Right lobe of liver (tissue), 4 donors: Measurements from ENCODE around the gene TRIM71.

Source experiments
- POLR2A ChIP-seq: fragments of 450-650 bp; IDR thresholded peaks from one replicate; pipeline ENCODE4 v1.6.1; 2017; ENCODE audit warnings: antibody characterized with exemption, mild to moderate bottlenecking
- TF ChIP-seq, protein P1 (sequence below), 4 donors: fragments of 200-600 bp in 3 of 4; fragments of 450-650 bp in 1 of 4; IDR thresholded peaks; one replicate each; pipeline versions ENCODE4 v1.5.1 to v1.8.0; 2016 to 2022; ENCODE audit warnings: antibody characterized with exemption in 4 of 4, mild to moderate bottlenecking in 2 of 4
- donor health status: DM: no; HTN: no; CAD: no.
- donor health status: DM: no; HTN: no; CAD: no.
- donor health status: DM: no; HTN: yes; CAD: no.

DNA sequence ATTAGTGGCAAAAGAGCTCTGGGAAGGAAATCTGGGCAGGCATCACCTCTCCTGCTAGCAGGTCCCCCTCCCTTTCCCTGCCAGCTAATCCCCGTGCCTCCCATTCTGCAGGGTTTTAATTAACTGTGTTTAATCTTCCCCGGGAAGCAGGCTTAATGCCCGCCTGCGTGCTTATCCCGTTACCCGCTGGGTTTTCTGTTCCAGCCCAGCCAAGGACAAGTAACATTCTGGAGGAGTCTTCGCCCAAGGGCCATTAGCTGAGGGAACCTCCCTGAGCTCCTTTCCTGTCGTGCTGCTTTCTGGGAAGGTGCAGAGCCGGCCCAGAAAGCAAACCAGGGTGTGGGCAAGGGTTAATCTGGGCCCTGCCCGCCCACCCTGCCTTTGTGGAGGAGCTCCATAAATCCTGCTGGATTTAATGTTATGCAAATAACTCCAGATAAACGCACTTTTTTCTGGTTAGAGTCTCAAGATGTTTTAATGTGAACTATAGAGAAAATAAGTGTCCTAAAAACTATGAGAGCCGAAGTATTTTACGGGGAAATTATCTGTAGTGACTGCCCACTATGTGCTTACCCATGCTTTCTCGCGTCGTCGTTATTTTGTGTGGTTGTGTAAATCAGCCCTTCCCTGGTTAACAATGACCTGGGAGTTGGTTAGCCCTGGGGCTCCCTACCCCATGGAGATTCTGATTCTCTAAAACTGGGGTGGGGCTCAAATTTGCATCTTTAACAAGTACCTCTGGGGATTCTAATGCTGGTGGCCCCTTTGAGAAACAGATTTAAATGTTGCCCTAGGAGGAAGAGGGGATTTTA, 25.9 kb downstream of the TRIM71 start:
- TF ChIP-seq POLR2A = no peak
- TF ChIP-seq, protein P1, sequence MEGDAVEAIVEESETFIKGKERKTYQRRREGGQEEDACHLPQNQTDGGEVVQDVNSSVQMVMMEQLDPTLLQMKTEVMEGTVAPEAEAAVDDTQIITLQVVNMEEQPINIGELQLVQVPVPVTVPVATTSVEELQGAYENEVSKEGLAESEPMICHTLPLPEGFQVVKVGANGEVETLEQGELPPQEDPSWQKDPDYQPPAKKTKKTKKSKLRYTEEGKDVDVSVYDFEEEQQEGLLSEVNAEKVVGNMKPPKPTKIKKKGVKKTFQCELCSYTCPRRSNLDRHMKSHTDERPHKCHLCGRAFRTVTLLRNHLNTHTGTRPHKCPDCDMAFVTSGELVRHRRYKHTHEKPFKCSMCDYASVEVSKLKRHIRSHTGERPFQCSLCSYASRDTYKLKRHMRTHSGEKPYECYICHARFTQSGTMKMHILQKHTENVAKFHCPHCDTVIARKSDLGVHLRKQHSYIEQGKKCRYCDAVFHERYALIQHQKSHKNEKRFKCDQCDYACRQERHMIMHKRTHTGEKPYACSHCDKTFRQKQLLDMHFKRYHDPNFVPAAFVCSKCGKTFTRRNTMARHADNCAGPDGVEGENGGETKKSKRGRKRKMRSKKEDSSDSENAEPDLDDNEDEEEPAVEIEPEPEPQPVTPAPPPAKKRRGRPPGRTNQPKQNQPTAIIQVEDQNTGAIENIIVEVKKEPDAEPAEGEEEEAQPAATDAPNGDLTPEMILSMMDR (IDR thresholded peaks at IDR 0.05) = no peak
